ENCODE results near the gene CRABP2. TPM values are rescaled to one million over a fixed set of nuclear protein-coding genes. Genes with fewer than 3 reads are reported as not detected.

Gene CRABP2
- 144 and 146 TPM in 2 replicates for total RNA-seq
- long read RNA-seq, transcript CRABP2-203 (4 exons, 992 nt): major isoform, 19 of 21 reads
- long read RNA-seq, partial matches to known transcripts: 2 of 21 reads
- long read RNA-seq, other reads (novel, unspliced or antisense): 0 of 21 reads

GRCh38 chr1:156705321-156705917 lies at the start of gene CRABP2:
Gene CRABP2 (minus strand): TSS chr1:156705583. CDS start chr1:156705446, 137 bp downstream.
- H3K4me1 Mint-ChIP-seq (ENCODE audit: unreplicated experiment): peaks cover 76% of the 10 kb centered on the region
- no peak for TF ChIP-seq CTCF (IDR thresholded peaks at IDR 0.05)
- no peaks in the 10 kb centered on the region for H3K9me3 Mint-ChIP-seq (ENCODE audit: unreplicated experiment)
- peak within 1 kb of the TSS; percentile 78 for H3K4me3 Mint-ChIP-seq (ENCODE audit: unreplicated experiment)
- H3K27ac Mint-ChIP-seq (ENCODE audit: unreplicated experiment): peak within 1 kb of the TSS; percentile 95
- H3K36me3 Mint-ChIP-seq (ENCODE audit: unreplicated experiment): peaks cover 9% of the 10 kb centered on the region
- H3K27me3 Mint-ChIP-seq (ENCODE audit: unreplicated experiment): no peaks in the 10 kb centered on the region
- DNase-seq (ENCODE audit: extremely low spot score, unreplicated experiment): no peak

GRCh38 chr1:156754219-156754618 lies 48.8 kb upstream of the CRABP2 start:
- H3K9me3 Mint-ChIP-seq (ENCODE audit: unreplicated experiment): no peaks in the 10 kb centered on the region
- DNase-seq (ENCODE audit: extremely low spot score, unreplicated experiment): no peak
- no peaks in the 10 kb centered on the region for H3K27me3 Mint-ChIP-seq (ENCODE audit: unreplicated experiment)
- peaks cover 1% of the 10 kb centered on the region for H3K36me3 Mint-ChIP-seq (ENCODE audit: unreplicated experiment)
- TF ChIP-seq CTCF (IDR thresholded peaks at IDR 0.05): no peak
- H3K4me1 Mint-ChIP-seq (ENCODE audit: unreplicated experiment): peaks cover 29% of the 10 kb centered on the region
- H3K27ac Mint-ChIP-seq (ENCODE audit: unreplicated experiment): no peak overlapping the region
- H3K4me3 Mint-ChIP-seq (ENCODE audit: unreplicated experiment): peak overlapping the region; percentile 6

GRCh38 chr1:156752843-156753482 lies 47.6 kb upstream of the CRABP2 start:
- peaks cover 1% of the 10 kb centered on the region for H3K36me3 Mint-ChIP-seq (ENCODE audit: unreplicated experiment)
- TF ChIP-seq CTCF (IDR thresholded peaks at IDR 0.05): no peak
- no peaks in the 10 kb centered on the region for H3K27me3 Mint-ChIP-seq (ENCODE audit: unreplicated experiment)
- H3K4me3 Mint-ChIP-seq (ENCODE audit: unreplicated experiment): peak overlapping the region; percentile 93
- no peaks in the 10 kb centered on the region for H3K9me3 Mint-ChIP-seq (ENCODE audit: unreplicated experiment)
- no peak overlapping the region for H3K27ac Mint-ChIP-seq (ENCODE audit: unreplicated experiment)
- no peak for DNase-seq (ENCODE audit: extremely low spot score, unreplicated experiment)
- H3K4me1 Mint-ChIP-seq (ENCODE audit: unreplicated experiment): peaks cover 41% of the 10 kb centered on the region

- Mint-ChIP-seq H3K27me3 (ENCODE audit: unreplicated experiment) (no peaks in the 10 kb centered on the region), H3K36me3 (ENCODE audit: unreplicated experiment) (peaks cover 1% of the 10 kb centered on the region), H3K4me3 (ENCODE audit: unreplicated experiment) (peak overlapping the region; percentile 93), H3K4me1 (ENCODE audit: unreplicated experiment) (peaks cover 50% of the 10 kb centered on the region), H3K9me3 (ENCODE audit: unreplicated experiment) (no peaks in the 10 kb centered on the region), H3K27ac (ENCODE audit: unreplicated experiment) (peak overlapping the region; percentile 92)
- no peak for TF ChIP-seq CTCF (IDR thresholded peaks at IDR 0.05)
- peak; percentile 98 for DNase-seq (ENCODE audit: extremely low spot score, unreplicated experiment)
Observed at GRCh38 chr1:156751757-156752481, 46.5 kb upstream of the CRABP2 start.

- Mint-ChIP-seq H3K36me3 (ENCODE audit: unreplicated experiment) (peaks cover 1% of the 10 kb centered on the region), H3K4me3 (ENCODE audit: unreplicated experiment) (peak within 1 kb of the TSS; percentile 93), H3K27me3 (ENCODE audit: unreplicated experiment) (no peaks in the 10 kb centered on the region), H3K4me1 (ENCODE audit: unreplicated experiment) (peaks cover 56% of the 10 kb centered on the region), H3K27ac (ENCODE audit: unreplicated experiment) (peak within 1 kb of the TSS; percentile 100), H3K9me3 (ENCODE audit: unreplicated experiment) (no peaks in the 10 kb centered on the region)
- TF ChIP-seq CTCF (IDR thresholded peaks at IDR 0.05): no peak
- DNase-seq (ENCODE audit: extremely low spot score, unreplicated experiment): no peak
Observed at GRCh38 chr1:156751451-156751756, 46.0 kb upstream of the CRABP2 start, which contains the start of gene HDGF. Gene HDGF (minus strand): TSS chr1:156751675. CDS start chr1:156751429, 246 bp downstream.
